ENCODE measurements around the gene ALMS1.
"Not testable (repeated sequence)": the region's sequence is repeated elsewhere in the genome, so short reads cannot be mapped to it uniquely, and the experiment has no call there.

- TF ChIP-seq EZH2 (IDR thresholded peaks at IDR 0.05; ENCODE audit: borderline replicate concordance, low read length); CTCF (conservative IDR thresholded peaks at IDR 0.05 in 1 of 2, IDR thresholded peaks at IDR 0.05 in 1 of 2; ENCODE audit: extremely low read depth in 1 of 2, insufficient read depth in 1 of 2, low read depth in 1 of 2, low read length in 2 of 2): not testable (repeated sequence)
These were observed 239.0 kb downstream of the ALMS1 start for GRCh38 chr2:73624625-73625024.
